Stomach (tissue), 4 donors: Measurements from ENCODE around the gene KAT14.
"Not testable (repeated sequence)": the region's sequence is repeated elsewhere in the genome, so short reads cannot be mapped to it uniquely, and the experiment has no call there.

ENCODE experiments used
- CTCF ChIP-seq, 7 experiments: fragments of 450-650 bp in 4 of 7; fragments of 200-600 bp in 3 of 7; sonication (generic) in 3 of 7; IDR thresholded peaks; one replicate each; pipeline ENCODE4 v1.5.1; 2016 to 2019; ENCODE audit warnings: antibody characterized with exemption in 7 of 7, control low read depth in 2 of 7, mild to moderate bottlenecking in 1 of 7
- EP300 ChIP-seq: sonication (generic); formaldehyde crosslinking; IDR thresholded peaks from one replicate; pipeline ENCODE4 v1.6.1; 2017; ENCODE audit warnings: antibody characterized with exemption
- POLR2A ChIP-seq, 4 donors: fragments of 450-650 bp; IDR thresholded peaks; one replicate each; pipeline ENCODE4 v1.6.1; 2016; ENCODE audit warnings: antibody characterized with exemption in 4 of 4, control low read depth in 2 of 4, mild to moderate bottlenecking in 1 of 4, moderate library complexity in 1 of 4
- POLR2AphosphoS5 ChIP-seq, 3 donors: sonication (generic); formaldehyde crosslinking; IDR thresholded peaks; one replicate each; pipeline ENCODE4 v1.6.1; 2016; ENCODE audit warnings: antibody characterized with exemption in 3 of 3

- TF ChIP-seq CTCF (IDR thresholded peaks at IDR 0.05); POLR2A (IDR thresholded peaks at IDR 0.05); POLR2AphosphoS5 (IDR thresholded peaks at IDR 0.05); EP300: not testable (repeated sequence)
These were observed 9.1 kb upstream of the KAT14 start for GRCh38 chr20:18128574-18128973.
